ENCODE data around the gene ZNF614.
A peak's percentile ranks its signal among the peaks of the same experiment; 100 is the strongest.
"Not testable (repeated sequence)": the region's sequence is repeated elsewhere in the genome, so short reads cannot be mapped to it uniquely, and the experiment has no call there.

The ZNF614 gene

DNA sequence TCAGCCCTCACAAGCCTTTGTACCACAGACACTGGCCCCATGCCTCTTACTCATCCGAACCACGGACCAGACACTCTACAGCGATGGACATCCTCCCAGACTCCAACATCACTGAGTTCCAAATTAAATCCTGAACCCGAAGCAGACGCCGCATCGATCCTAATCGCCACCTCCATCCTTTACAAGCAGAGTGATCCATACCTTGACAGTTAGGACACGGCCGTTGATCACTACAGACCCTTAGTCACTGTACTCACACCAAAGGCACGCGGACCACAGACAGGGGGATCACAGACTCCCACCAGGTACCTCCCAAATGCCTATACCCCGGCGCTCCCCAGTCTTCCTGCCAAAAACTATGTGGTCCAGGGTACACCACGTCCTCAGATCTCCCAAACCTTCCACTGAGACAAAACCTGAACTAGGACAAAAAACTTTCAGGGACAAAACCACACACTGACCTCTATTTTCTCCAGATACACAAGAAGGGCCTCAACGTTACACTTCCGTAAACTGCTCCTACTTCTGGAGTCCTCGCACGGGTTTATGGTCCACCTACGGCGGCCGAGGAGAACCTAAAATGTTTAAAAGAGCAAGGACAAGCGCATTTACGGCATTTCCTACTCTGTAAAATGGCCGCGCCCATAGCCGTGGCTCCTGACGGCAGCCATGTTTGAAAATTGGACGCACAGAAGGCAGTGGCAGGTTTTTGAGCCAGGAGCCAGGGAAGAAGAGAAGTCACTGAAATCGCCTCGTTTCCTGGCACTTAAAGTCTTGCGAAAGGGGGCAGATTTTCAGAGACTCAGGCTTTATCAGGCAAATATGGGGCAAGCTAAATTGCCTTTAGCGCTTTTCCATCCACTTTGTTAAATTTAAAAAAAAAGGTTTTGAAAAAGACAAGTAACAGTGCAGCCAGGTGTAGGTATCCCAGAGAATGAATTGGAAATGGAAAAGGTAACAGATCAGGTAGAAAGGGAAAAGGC lies 41.6 kb downstream of the ZNF614 start, which contains the start of gene ZNF350:
TSS of gene ZNF350 (minus strand) at position 532 of the 983 bp plus-strand sequence. CDS start 12,480 bp downstream, outside the sequence.
- DNase-seq (ENCODE audit: low spot score): peak; percentile 94

DNA sequence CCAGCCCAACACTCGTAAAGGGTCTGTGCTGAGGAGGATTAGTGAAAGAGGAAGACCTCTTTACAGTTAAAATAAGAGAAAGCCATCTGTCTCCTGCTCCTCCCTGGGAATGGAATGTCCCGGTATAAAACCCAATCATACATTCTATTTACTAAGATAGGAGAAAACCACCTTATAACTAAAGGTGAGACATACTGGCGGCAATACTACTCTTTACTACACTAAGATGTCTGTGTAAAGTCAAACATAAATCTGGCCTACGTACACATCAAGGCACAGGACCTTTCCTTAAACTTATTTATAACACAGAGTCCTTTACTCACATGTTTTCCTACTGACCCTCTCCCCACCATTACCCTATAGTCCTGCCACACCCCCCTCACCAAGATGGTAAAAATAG lies 44.8 kb downstream of the ZNF614 start:
- no peak for DNase-seq (ENCODE audit: low spot score)

DNA sequence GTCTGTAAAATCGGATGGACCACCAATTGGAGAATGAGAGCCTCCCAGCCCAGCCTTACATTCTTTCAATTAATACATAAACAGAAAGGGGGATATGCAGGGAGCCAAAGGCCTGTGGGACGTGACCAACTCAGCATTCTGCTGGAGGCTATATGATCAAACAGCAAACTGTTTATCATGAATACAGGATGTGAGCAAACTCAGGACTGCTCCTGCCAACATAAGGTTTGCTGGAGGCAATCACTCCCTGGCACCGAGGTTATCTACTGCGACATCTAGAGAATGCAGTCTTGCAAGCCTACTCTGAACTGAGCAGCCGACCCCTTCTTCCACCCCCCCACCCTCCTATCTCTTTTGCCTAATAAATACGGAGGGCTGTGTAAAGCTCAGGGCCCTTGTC lies 47.3 kb downstream of the ZNF614 start:
- not testable (repeated sequence) for DNase-seq (ENCODE audit: low spot score)

DNA sequence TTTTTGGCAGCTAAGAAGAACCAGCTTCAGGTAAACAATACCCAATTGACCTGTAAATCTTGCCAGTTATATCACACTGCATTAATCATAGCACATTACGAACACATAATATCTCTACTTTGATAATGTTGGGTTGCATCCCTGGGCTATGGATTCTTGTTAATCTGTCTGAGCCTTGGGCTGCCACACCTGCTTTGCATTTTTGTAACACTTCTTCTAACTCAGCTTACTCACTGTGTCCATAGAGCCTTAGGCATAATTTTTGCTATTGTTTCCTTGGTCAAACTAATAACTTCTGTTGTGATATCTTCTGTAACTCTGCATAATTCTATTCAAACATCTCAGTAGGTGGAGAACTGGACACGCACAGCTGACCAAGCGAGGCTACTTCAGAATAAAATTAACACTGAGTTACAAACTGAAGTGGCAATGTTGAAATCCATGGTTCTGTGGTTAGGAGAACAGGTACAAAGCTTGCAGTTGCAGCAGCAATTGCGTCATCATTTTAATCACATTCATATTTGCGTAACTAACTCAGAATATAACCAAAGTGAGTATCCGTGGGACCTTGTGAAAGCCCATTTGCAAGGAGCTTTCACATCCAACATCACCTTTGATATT lies 48.0 kb downstream of the ZNF614 start:
- DNase-seq (ENCODE audit: low spot score): no peak

DNA sequence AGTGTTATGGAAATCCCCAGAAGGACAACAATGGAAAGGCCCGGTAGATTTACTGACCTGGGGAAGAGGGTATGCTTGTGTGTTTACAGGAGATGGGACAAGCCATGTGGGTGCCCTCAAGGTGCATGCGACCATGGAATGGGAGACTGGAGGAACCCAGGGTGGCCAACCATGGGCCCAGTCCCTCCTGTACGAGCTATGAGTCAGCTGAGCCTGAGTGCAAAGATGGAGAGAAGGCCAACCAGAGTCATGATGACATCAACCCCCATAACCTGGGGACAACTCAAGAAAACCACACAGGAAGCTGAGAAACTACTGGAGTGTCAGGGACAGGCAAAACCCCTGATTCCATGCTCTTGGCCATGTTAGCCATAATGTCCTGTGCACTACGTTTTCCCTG lies 49.3 kb downstream of the ZNF614 start:
- no peak for DNase-seq (ENCODE audit: low spot score)

DNA sequence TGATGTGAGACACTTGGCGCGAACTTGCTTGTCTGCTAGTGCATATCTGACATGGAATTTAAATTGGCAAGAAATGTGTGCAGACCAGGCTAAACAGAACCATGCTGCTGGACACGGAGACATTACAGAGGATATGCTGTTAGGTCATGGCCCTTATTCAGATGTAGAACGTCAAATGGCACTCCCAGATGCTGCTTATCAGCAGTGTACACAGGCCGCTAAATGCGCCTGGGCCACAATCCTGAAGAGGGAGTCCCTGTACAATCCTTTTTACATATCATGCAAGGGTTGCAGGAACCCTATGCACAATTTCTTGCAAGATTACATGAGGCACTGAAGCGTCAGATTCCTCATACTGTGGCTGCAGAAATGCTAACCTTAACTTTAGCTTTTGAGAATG lies 50.8 kb downstream of the ZNF614 start:
- no peak for DNase-seq (ENCODE audit: low spot score)

DNA sequence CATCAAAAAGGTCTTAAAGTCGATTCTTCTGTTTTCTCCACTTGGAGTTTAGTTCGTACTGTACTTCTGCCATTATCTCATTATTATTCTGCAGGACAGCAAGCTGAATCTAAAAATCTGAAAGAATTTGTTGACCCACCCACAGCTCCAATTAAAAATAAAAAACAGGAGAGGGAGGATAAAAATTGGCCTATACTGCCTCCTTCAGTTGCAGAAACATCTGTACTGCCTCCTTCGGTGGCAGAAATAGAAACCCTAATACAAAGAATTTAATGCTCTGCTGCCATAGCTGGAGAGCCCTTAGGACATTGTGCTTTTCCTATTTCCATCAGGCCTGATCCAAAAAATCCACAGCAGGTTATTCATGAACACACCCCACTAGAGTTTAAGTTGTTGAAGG lies 51.3 kb downstream of the ZNF614 start:
- no peak for DNase-seq (ENCODE audit: low spot score)

DNA sequence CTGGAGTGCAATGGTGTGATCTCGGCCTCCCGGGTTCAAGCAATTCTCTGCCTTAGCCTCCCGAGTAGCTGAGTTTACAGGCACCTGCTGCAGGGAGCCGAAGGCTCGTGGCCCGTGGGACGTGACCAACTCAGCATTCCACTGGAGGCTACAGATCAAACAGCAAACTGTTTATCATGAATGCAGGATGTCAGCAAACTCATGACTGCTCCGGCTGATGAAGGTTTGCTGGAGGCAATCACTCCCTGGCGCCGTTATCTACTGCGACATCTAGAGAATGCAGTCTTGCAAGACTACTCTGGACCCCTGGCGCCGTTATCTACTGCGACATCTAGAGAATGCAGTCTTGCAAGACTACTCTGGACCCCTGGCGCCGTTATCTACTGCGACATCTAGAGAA lies 52.4 kb downstream of the ZNF614 start:
- DNase-seq (ENCODE audit: low spot score): not testable (repeated sequence)

DNA sequence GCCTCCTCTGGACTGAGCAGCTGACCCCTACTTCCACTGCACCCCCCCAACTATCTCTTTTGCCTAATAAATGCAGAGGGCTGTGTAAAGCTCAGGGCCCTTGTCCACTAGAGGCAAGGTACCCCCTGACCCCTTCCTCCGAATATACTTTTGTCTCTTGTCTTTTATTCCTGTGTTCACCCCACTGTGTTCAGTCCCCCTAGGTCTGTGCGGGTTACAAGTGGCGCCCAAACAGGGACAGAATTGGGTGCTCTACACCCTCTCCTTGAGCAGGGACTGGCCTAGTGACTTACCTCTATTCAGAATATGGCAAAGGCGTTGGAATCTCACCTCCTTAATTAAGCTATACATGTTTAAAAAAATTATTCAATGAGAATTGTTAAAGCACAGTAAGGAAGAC lies 56.6 kb downstream of the ZNF614 start:
- DNase-seq (ENCODE audit: low spot score): peak; percentile 8

DNA sequence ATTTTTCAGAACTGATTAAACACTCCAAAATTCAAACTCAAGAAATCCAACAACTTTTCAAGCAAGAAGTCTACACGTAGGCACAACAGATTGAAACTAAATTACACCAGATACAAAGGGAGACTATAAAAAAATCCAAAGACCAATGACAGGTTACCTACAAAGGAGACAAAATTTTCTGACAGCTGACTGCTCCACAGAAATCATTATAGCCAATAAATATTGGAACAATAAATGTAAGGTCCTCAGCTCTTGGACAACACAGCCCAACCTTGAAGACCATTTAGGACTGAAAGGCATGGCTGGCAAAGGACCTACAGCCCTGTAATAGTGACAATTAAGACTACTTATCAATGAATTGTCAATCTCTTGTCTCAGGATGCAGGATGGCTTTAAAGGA lies 57.5 kb downstream of the ZNF614 start:
- DNase-seq (ENCODE audit: low spot score): no peak

DNA sequence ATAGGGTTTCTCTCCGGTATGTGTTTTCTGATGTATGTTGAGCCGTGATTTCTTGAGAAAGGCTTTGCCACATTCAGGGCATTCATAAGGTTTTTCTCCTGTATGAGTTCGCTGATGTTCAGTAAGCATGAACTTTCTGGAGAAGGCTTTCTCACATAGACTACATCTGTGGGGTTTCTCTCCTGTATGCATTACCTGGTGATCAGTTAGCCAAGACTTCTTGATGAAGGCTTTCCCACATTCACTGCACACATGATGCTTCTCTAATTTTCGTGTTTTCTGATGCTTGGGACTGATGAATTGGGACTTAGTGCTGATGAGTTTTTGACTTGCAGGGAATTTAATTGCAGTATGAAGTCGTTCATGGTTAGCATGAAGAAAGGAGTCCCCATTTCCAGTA lies 62.6 kb downstream of the ZNF614 start:
- DNase-seq (ENCODE audit: low spot score): no peak

All from NAMALWA (cell line).